ENCODE results near the gene FRRS1.

GRCh38 chr1:99665212-99665611 lies 101.2 kb downstream of the FRRS1 start:
- TF ChIP-seq CTCF (IDR thresholded peaks at IDR 0.05; ENCODE audit: low read depth, low read length) (no peak), EZH2phosphoT487 (IDR thresholded peaks at IDR 0.05; ENCODE audit: low read depth) (no peak)

Measured in OCI-LY3 (cell line).